Endothelial cell of umbilical vein (primary cell): Measurements from ENCODE around the gene SBK3. TPM values are rescaled to one million over a fixed set of nuclear protein-coding genes. Genes with fewer than 3 reads are reported as not detected.

Source experiments
- BruUV-seq: library from RNA; stranded (reverse); fragments of 400-500 nt; replicated peaks from 2 replicates; lab custom pipeline; 2021; lab: Mats Ljungman, UMichigan
- CTCF ChIA-PET: fragments of 300-600, 350-600 bp; sonication (Branson Sonifier 250); formaldehyde crosslinking; loops from one replicate; lab custom pipeline; 2021; ENCODE audit warnings: antibody characterized with exemption, inconsistent platforms; lab: Charles Lee
- POLR2A ChIA-PET: fragments of 300-600, 350-600 bp; sonication (Branson Sonifier 250); formaldehyde crosslinking; loops from one replicate; lab custom pipeline; 2021; ENCODE audit warnings: antibody characterized with exemption, inconsistent platforms; lab: Charles Lee
- DNase-seq: peaks from one replicate; pipeline ENCODE4 v3.0.0-alpha.2; 2011; ENCODE audit warnings: low read depth, low spot score
- FAIRE-seq: peaks from 2 replicates; lab custom pipeline; 2011; peaks lifted over from hg19 to GRCh38; lab: Jason Lieb, UNC
- H2AFZ ChIP-seq: 2 replicates; pipeline ENCODE4 v1.6.0; 2012; ENCODE audit warnings: low read depth, low read length, control low read depth, inconsistent platforms
- H3K27ac ChIP-seq: 2 replicates; pipeline ENCODE4 v1.5.1; 2011; ENCODE audit warnings: low read depth, mild to moderate bottlenecking, control low read depth, low read length, moderate library complexity; ENCODE audit not compliant: insufficient read depth
- H3K27me3 ChIP-seq, 2 experiments: 2 replicates each; pipeline versions ENCODE4 v1.6.0 to v1.6.1; 2011; ENCODE audit warnings: low read length in 2 of 2, mixed read lengths in 1 of 2; ENCODE audit not compliant: control insufficient read depth in 2 of 2, insufficient read depth in 2 of 2
- H3K36me3 ChIP-seq, 2 experiments: 2 replicates in 1 of 2; 3 replicates in 1 of 2; pipeline ENCODE4 v1.5.1; 2011; ENCODE audit warnings: low read length in 2 of 2, mild to moderate bottlenecking in 1 of 2, moderate library complexity in 1 of 2; ENCODE audit not compliant: control insufficient read depth in 2 of 2, insufficient read depth in 2 of 2; ENCODE audit errors: extremely low read depth in 1 of 2
- H3K4me1 ChIP-seq: 3 replicates; pipeline ENCODE4 v1.5.1; 2011; ENCODE audit warnings: mild to moderate bottlenecking, low read length; ENCODE audit not compliant: control insufficient read depth, insufficient read depth; ENCODE audit errors: extremely low read depth
- H3K4me2 ChIP-seq: 2 replicates; pipeline ENCODE4 v1.6.1; 2011; ENCODE audit warnings: low read length, control low read depth, mixed read lengths; ENCODE audit not compliant: insufficient read depth
- H3K4me3 ChIP-seq, 3 experiments: fragments of 200-600 bp in 1 of 3; sonication (generic), shearing (Covaris generic) in 1 of 3; replicated peaks in 1 of 3; 2 replicates each; pipeline ENCODE4 v1.5.1; 2011 to 2016; ENCODE audit warnings: control low read depth in 3 of 3, low read length in 3 of 3, mild to moderate bottlenecking in 2 of 3, inconsistent platforms in 1 of 3, low read depth in 1 of 3, moderate library complexity in 1 of 3; ENCODE audit not compliant: insufficient read depth in 1 of 3
- H3K79me2 ChIP-seq: 2 replicates; pipeline ENCODE4 v1.6.0; 2012; ENCODE audit warnings: low read length, inconsistent platforms; ENCODE audit not compliant: control insufficient read depth, insufficient read depth
- H3K9ac ChIP-seq: replicated peaks from 2 replicates; pipeline ENCODE3; 2011; ENCODE audit warnings: low read length, control low read depth; ENCODE audit not compliant: insufficient read depth; ENCODE audit errors: extremely low read depth
- H3K9me1 ChIP-seq: replicated peaks from 3 replicates; pipeline ENCODE4 v1.6.0; 2011; ENCODE audit warnings: mild to moderate bottlenecking, low read length; ENCODE audit not compliant: control insufficient read depth, insufficient read depth; ENCODE audit errors: extremely low read depth
- H3K9me3 ChIP-seq: replicated peaks from 2 replicates; pipeline ENCODE4 v1.5.1; 2012; ENCODE audit warnings: low read length, inconsistent platforms; ENCODE audit not compliant: control insufficient read depth, insufficient read depth
- H4K20me1 ChIP-seq: replicated peaks from 2 replicates; pipeline ENCODE3; 2011; ENCODE audit warnings: mild to moderate bottlenecking, low read length; ENCODE audit not compliant: control insufficient read depth, insufficient read depth; ENCODE audit errors: extremely low read depth
- CTCF ChIP-seq, 2 donors: IDR thresholded peaks; 1 replicate in 1 of 2; 2 replicates in 1 of 2; pipeline ENCODE4 v1.5.1; 2011; ENCODE audit warnings: low read length in 2 of 2, mild to moderate bottlenecking in 2 of 2, moderate library complexity in 2 of 2, control low read depth in 1 of 2, inconsistent platforms in 1 of 2, low read depth in 1 of 2; ENCODE audit not compliant: insufficient read depth in 1 of 2; ENCODE audit errors: extremely low read depth in 1 of 2
- EZH2 ChIP-seq: IDR thresholded peaks from 2 replicates; pipeline ENCODE4 v1.6.1; 2012; ENCODE audit warnings: borderline replicate concordance, low read depth, mild to moderate bottlenecking, moderate library complexity, low read length, inconsistent platforms; ENCODE audit not compliant: severe bottlenecking
- FOS ChIP-seq: IDR thresholded peaks from 2 replicates; pipeline ENCODE4 v1.6.1; 2011; ENCODE audit warnings: mild to moderate bottlenecking, low read length, moderate library complexity, borderline replicate concordance; ENCODE audit not compliant: insufficient read depth
- GATA2 ChIP-seq: IDR thresholded peaks from 2 replicates; pipeline ENCODE4 v1.7.0; 2011; ENCODE audit warnings: low read depth, mild to moderate bottlenecking, moderate library complexity, mixed read lengths, low read length; ENCODE audit not compliant: insufficient read length, insufficient read depth
- JUN ChIP-seq: IDR thresholded peaks from 2 replicates; pipeline ENCODE4 v1.6.1; 2011; ENCODE audit warnings: borderline replicate concordance, low read depth; ENCODE audit not compliant: insufficient read length, insufficient read depth
- MAX ChIP-seq: IDR thresholded peaks from 2 replicates; pipeline ENCODE4 v1.6.1; 2011; ENCODE audit not compliant: insufficient read depth, insufficient read length
- MYC ChIP-seq: IDR thresholded peaks from one replicate; pipeline ENCODE4 v1.6.1; 2011; ENCODE audit warnings: mild to moderate bottlenecking, low read depth, low read length
- POLR2A ChIP-seq: IDR thresholded peaks from 2 replicates; pipeline ENCODE4 v1.6.1; 2012; ENCODE audit warnings: low read depth, mild to moderate bottlenecking, control low read depth, low read length
- POLR2AphosphoS5 ChIP-seq: IDR thresholded peaks from 2 replicates; pipeline ENCODE4 v1.6.1; 2012; ENCODE audit warnings: low read depth, mild to moderate bottlenecking, control low read depth, low read length, moderate library complexity; ENCODE audit not compliant: insufficient read depth
- dilution Hi-C: fragments of 300-500 bp; cut with MboI; formaldehyde crosslinking; loops from one replicate; pipeline ENCODE4 v1.15.0; 2019; ENCODE audit warnings: low sequenced_read_pairs; ENCODE audit not compliant: extremely low pct_ligation_motif_present
- intact Hi-C: fragments of 100-400 bp; cut with micrococcal nuclease; formaldehyde crosslinking; loops from one replicate; pipeline ENCODE4 v1.10.0; 2022
- polyA plus RNA-seq, 4 experiments: library from polyadenylated mRNA; depleted of rRNA in 3 of 4; stranded (reverse) in 3 of 4; unstranded in 1 of 4; fragments of >200 nt; gene quantifications; 2 replicates each; pipeline versions ENCODE4 v1.2.1 to v1.2.3, GENCODE V29; 2011 to 2012; ENCODE audit warnings: missing spikeins in 1 of 4
- total RNA-seq: library from RNA; stranded (reverse); gene quantifications from 2 replicates; pipeline ENCODE4 v1.2.3, GENCODE V29; 2021

The SBK3 gene
- total and polyA plus RNA-seq, 2 donors (not counting 3 experiments of a cell fraction or from before 2014, with no cell fraction given): 0.18 to 0.62 TPM

- Histone ChIP-seq H3K9me1 (no peaks in the 10 kb centered on the region), H3K9ac (no peak overlapping the region), H3K27ac (no peak overlapping the region), H3K36me3 (no peaks in the 10 kb centered on the region), H3K4me3 (no peak overlapping the region), H3K79me2 (no peaks in the 10 kb centered on the region), H3K4me1 (no peaks in the 10 kb centered on the region), H3K9me3 (no peaks in the 10 kb centered on the region), H3K27me3 (peaks cover 0 to 3% of the 10 kb centered on the region in 2 experiments), H3K4me2 (no peak overlapping the region), H2AFZ (no peak overlapping the region), H4K20me1 (no peaks in the 10 kb centered on the region)
- no peak for FAIRE-seq
- intact Hi-C loops: no loop called here
- no TSS peak for BruUV-seq
- no peak for TF ChIP-seq EZH2
- no peak for TF ChIP-seq MYC
- TF ChIP-seq FOS: no peak
- no peak for TF ChIP-seq POLR2A
- TF ChIP-seq MAX: no peak
- no peak for TF ChIP-seq CTCF (IDR thresholded peaks at IDR 0.05; ENCODE audit: extremely low read depth in 1 of 2, insufficient read depth in 1 of 2, low read depth in 1 of 2, low read length in 2 of 2)
- no peak for TF ChIP-seq GATA2
- TF ChIP-seq JUN: no peak
- no peak for TF ChIP-seq POLR2AphosphoS5
- POLR2A ChIA-PET: no interaction called here
- dilution Hi-C loops: no loop called here
- DNase-seq: no peak
- CTCF ChIA-PET: interaction anchor here (0.8 kb wide), 1 partner anchor 56 kb away, joined by 3 read pairs; no protein-coding TSS in a partner anchor
Observed at GRCh38 chr19:55559684-55560083, 14.3 kb upstream of the SBK3 start.
